ENCODE measurements around the gene PSEN1.

Gene PSEN1

GRCh38 chr14:73267474-73267873, 131.2 kb downstream of the PSEN1 start:
- DNase-seq (ENCODE audit: low read depth in 2 of 2, low spot score in 1 of 2): no peak

GRCh38 chr14:73269729-73270531, 133.6 kb downstream of the PSEN1 start:
- no peak for DNase-seq (ENCODE audit: low read depth in 2 of 2, low spot score in 1 of 2)

- DNase-seq (ENCODE audit: low read depth in 2 of 2, low spot score in 1 of 2): no peak
Observed at GRCh38 chr14:73272393-73272792, 136.1 kb downstream of the PSEN1 start.

All from stimulated activated CD8-positive, alpha-beta memory T cell treated with anti-CD3 and anti-CD28 coated beads, Interleukin-4, amount 100 ng/mL, for 4 hours (primary cell).